Upper lobe of right lung (tissue), 1 donor: ENCODE data around the gene RAB3B. TPM values are rescaled to one million over a fixed set of nuclear protein-coding genes. Genes with fewer than 3 reads are reported as not detected.

Source experiments
- ATAC-seq: fragments of 200-7000 bp; cut with Tn5 transposase; one replicate; pipeline ENCODE4 v1.9.1; 2020; ENCODE audit warnings: mild to moderate bottlenecking, moderate library complexity
- DNase-seq: peaks from one replicate; pipeline ENCODE4 v3.0.0-alpha.2; 2020
- H3K27ac ChIP-seq: fragments of 200-600 bp; one replicate; pipeline ENCODE4 v1.8.0; 2022
- H3K27me3 ChIP-seq: fragments of 200-600 bp; one replicate; pipeline ENCODE4 v1.8.0; 2022; ENCODE audit warnings: mild to moderate bottlenecking
- H3K36me3 ChIP-seq: fragments of 200-600 bp; one replicate; pipeline ENCODE4 v1.8.0; 2022
- H3K4me1 ChIP-seq: fragments of 200-600 bp; one replicate; pipeline ENCODE4 v1.8.0; 2022
- H3K4me3 ChIP-seq: fragments of 200-600 bp; one replicate; pipeline ENCODE4 v1.8.0; 2022; ENCODE audit warnings: mild to moderate bottlenecking
- H3K9me3 ChIP-seq: fragments of 200-600 bp; one replicate; pipeline ENCODE4 v1.8.0; 2022
- intact Hi-C: fragments of 100-400 bp; cut with DNase I; formaldehyde crosslinking; loops from one replicate; pipeline ENCODE4 v1.11.0; 2022
- total RNA-seq: library from RNA; stranded (reverse); fragmentation: NEBNext Ultra II Directional; extraction: Animal tissue kit (Norgen Biotek cat#: 25700); gene quantifications from one replicate; pipeline ENCODE4 v1.2.1, GENCODE V29; 2021
- TF ChIP-seq, protein P1 (sequence below): fragments of 200-600 bp; IDR thresholded peaks from one replicate; pipeline ENCODE4 v1.8.0; 2022; ENCODE audit warnings: antibody characterized with exemption
- donor health status: DM: no; HTN: yes; CAD: no; lungs with severe emphysema.

The RAB3B gene
- total RNA-seq, 1 donor from 2014 or later: not detected

DNA sequence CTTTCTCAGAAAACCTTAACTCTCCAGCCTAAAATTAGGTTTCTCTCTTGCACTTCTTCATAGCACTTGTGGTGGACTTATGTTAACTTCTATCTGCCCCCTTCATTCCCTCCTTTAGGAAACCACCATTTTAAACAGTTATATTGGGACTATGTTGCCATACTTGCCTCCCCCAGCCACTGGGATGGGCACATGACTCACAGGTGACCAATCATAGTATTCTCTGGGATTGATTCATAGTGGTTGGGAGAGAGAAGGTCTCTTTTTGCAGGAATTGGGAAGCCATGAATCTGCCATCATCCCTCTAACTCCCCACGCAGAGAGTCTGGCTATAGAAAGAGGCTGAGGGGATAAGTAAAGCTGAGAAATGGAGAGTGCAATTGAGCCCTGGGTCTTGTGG is 61.6 kb downstream of the RAB3B start:
- Histone ChIP-seq H3K4me1 (no peaks in the 10 kb centered on the region), H3K9me3 (no peaks in the 10 kb centered on the region), H3K4me3 (no peak overlapping the region), H3K27me3 (peaks cover 33% of the 10 kb centered on the region), H3K36me3 (no peaks in the 10 kb centered on the region), H3K27ac (no peak overlapping the region)
- intact Hi-C loops: no loop called here
- DNase-seq (no peak), ATAC-seq (no peak)
- TF ChIP-seq, protein P1, sequence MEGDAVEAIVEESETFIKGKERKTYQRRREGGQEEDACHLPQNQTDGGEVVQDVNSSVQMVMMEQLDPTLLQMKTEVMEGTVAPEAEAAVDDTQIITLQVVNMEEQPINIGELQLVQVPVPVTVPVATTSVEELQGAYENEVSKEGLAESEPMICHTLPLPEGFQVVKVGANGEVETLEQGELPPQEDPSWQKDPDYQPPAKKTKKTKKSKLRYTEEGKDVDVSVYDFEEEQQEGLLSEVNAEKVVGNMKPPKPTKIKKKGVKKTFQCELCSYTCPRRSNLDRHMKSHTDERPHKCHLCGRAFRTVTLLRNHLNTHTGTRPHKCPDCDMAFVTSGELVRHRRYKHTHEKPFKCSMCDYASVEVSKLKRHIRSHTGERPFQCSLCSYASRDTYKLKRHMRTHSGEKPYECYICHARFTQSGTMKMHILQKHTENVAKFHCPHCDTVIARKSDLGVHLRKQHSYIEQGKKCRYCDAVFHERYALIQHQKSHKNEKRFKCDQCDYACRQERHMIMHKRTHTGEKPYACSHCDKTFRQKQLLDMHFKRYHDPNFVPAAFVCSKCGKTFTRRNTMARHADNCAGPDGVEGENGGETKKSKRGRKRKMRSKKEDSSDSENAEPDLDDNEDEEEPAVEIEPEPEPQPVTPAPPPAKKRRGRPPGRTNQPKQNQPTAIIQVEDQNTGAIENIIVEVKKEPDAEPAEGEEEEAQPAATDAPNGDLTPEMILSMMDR: no peak

- TF ChIP-seq, protein P1: no peak
- H3K4me3 ChIP-seq: no peak overlapping the region
- DNase-seq (no peak), ATAC-seq (no peak)
- H3K36me3 ChIP-seq: no peaks in the 10 kb centered on the region
- H3K9me3 ChIP-seq: no peaks in the 10 kb centered on the region
- H3K27me3 ChIP-seq: peaks cover 41% of the 10 kb centered on the region
- H3K4me1 ChIP-seq: no peaks in the 10 kb centered on the region
- H3K27ac ChIP-seq: no peak overlapping the region
- intact Hi-C loops: no loop called here
These were observed 63.5 kb downstream of the RAB3B start for GRCh38 chr1:51927029-51927428.

GRCh38 chr1:51926171-51926812 is 64.2 kb downstream of the RAB3B start:
- intact Hi-C loops: no loop called here
- no peaks in the 10 kb centered on the region for H3K36me3 ChIP-seq
- no peaks in the 10 kb centered on the region for H3K9me3 ChIP-seq
- no peak for ATAC-seq
- no peak overlapping the region for H3K4me3 ChIP-seq
- TF ChIP-seq, protein P1: no peak
- peaks cover 41% of the 10 kb centered on the region for H3K27me3 ChIP-seq
- no peak overlapping the region for H3K27ac ChIP-seq
- no peaks in the 10 kb centered on the region for H3K4me1 ChIP-seq
- no peak for DNase-seq

- TF ChIP-seq, protein P1: no peak
- no peaks in the 10 kb centered on the region for H3K36me3 ChIP-seq
- intact Hi-C loops: no loop called here
- H3K9me3 ChIP-seq: no peaks in the 10 kb centered on the region
- no peaks in the 10 kb centered on the region for H3K4me1 ChIP-seq
- no peak for ATAC-seq
- no peak overlapping the region for H3K4me3 ChIP-seq
- peaks cover 32% of the 10 kb centered on the region for H3K27me3 ChIP-seq
- no peak for DNase-seq
- H3K27ac ChIP-seq: no peak overlapping the region
These were observed 66.0 kb downstream of the RAB3B start for GRCh38 chr1:51924455-51924854.

DNA sequence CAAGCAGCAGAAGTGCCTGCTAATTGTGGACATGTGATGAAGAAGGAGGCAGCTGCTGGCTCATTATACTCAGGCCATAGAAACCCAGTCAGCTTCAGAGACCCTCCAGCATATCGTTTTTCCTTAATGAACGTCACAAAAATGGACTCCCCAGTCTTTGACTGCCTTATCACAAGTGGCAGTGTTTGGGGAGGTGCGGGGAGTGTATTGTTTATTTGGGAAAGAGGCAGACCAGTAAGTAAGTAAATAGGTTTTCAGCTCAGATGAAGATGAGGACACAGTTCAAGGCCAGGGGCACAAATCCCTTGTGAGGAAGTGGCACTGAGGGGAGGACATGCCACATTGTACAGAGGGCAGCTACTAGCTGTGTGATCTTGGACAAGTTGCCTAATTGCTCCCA is 68.5 kb downstream of the RAB3B start:
- DNase-seq (no peak), ATAC-seq (no peak)
- intact Hi-C loops: no loop called here
- Histone ChIP-seq H3K27me3 (peaks cover 16% of the 10 kb centered on the region), H3K9me3 (no peaks in the 10 kb centered on the region), H3K4me3 (no peak overlapping the region), H3K4me1 (no peaks in the 10 kb centered on the region), H3K27ac (no peak overlapping the region), H3K36me3 (no peaks in the 10 kb centered on the region)
- TF ChIP-seq, protein P1: no peak

GRCh38 chr1:51920130-51920529 is 70.4 kb downstream of the RAB3B start:
- Histone ChIP-seq H3K9me3 (no peaks in the 10 kb centered on the region), H3K27ac (no peak overlapping the region), H3K27me3 (peaks cover 34% of the 10 kb centered on the region), H3K36me3 (no peaks in the 10 kb centered on the region), H3K4me3 (no peak overlapping the region), H3K4me1 (no peaks in the 10 kb centered on the region)
- no peak for DNase-seq
- TF ChIP-seq, protein P1: no peak
- ATAC-seq: no peak
- intact Hi-C loops: no loop called here
